ACC112 (cell line): ENCODE measurements around the gene CCDC178.

Experiments used
- H2AFZ ChIP-seq: fragments of 200-600 bp; sonication (generic); one replicate; pipeline ENCODE4 v1.6.0; 2017; ENCODE audit warnings: antibody characterized with exemption, low read length; ENCODE audit not compliant: unreplicated experiment
- H3K27ac ChIP-seq: fragments of 200-600 bp; sonication (generic); 2 replicates; pipeline ENCODE4 v1.5.1; 2014; ENCODE audit warnings: low read depth, mild to moderate bottlenecking, antibody characterized with exemption, low read length, moderate library complexity
- H3K27me3 ChIP-seq: fragments of 200-600 bp; sonication (generic); 2 replicates; pipeline ENCODE4 v1.6.1; 2014; ENCODE audit warnings: mild to moderate bottlenecking, antibody characterized with exemption, low read length, moderate library complexity, mixed read lengths; ENCODE audit not compliant: insufficient read depth
- H3K36me3 ChIP-seq: fragments of 200-600 bp; sonication (generic); 2 replicates; pipeline ENCODE4 v1.6.1; 2016; ENCODE audit warnings: mild to moderate bottlenecking, antibody characterized with exemption, low read length, moderate library complexity, mixed read lengths; ENCODE audit not compliant: insufficient read depth
- H3K4me1 ChIP-seq: fragments of 200-600 bp; sonication (generic); one replicate; pipeline ENCODE4 v1.6.1; 2016; ENCODE audit warnings: low read length, mixed read lengths; ENCODE audit not compliant: insufficient read depth, unreplicated experiment, control insufficient read depth
- H3K4me3 ChIP-seq: fragments of 200-600 bp; sonication (generic); 2 replicates; pipeline ENCODE4 v1.5.1; 2014; ENCODE audit warnings: mild to moderate bottlenecking, low read depth, low read length
- H3K79me2 ChIP-seq: fragments of 200-600 bp; sonication (generic); one replicate; pipeline ENCODE4 v1.6.0; 2016; ENCODE audit warnings: low read length; ENCODE audit not compliant: control insufficient read depth, unreplicated experiment, insufficient read depth

CCDC178 gene

DNA sequence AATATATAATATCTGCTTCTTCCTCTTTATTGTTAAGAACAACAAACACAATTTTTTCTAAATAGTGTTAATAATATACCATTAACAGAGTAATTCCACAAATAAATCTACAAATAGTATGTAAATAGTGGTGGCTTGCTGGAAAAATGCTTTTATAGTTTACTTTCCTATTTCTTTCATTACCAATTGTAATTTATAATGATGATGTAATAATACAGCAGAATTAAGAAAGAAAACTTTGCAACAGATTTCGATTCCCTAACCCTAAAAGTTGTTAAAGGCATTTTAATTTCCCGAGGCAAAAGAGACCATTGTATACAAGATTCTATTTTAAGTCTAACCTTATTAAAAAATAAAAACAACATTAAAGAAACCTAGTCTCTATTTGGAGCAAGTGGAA is 307.9 kb downstream of the CCDC178 start:
- H2AFZ ChIP-seq: no peak overlapping the region
- no peak overlapping the region for H3K27ac ChIP-seq
- H3K36me3 ChIP-seq: no peaks in the 10 kb centered on the region
- H3K79me2 ChIP-seq: no peaks in the 10 kb centered on the region
- 0 out of 2 replicates have a peak, but pooled peaks cover 3% of the 10 kb centered on the region for H3K27me3 ChIP-seq
- no peak overlapping the region for H3K4me3 ChIP-seq
- H3K4me1 ChIP-seq: no peaks in the 10 kb centered on the region

DNA sequence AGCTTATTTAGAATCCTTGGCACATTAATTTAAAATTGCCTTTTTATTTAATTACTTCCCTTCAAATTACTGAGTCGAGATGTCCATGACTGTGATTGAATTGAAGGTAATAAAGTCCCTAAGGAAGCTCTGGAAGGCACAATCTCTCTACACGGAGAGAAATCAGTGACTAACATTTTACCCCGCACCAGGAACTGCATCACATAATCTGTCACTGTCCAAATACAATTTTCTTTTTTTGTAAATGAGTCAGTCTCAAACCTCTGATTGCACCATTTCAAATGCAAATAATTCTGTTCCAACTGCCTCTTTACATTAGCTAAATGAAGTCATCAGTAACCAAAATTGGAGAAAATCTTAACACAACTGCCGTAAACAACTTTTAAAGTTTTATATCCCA is 311.9 kb downstream of the CCDC178 start:
- no peak overlapping the region for H2AFZ ChIP-seq
- no peak overlapping the region for H3K4me3 ChIP-seq
- H3K36me3 ChIP-seq: no peaks in the 10 kb centered on the region
- H3K27ac ChIP-seq: no peak overlapping the region
- H3K27me3 ChIP-seq: 0 out of 2 replicates have a peak, but pooled peaks cover 3% of the 10 kb centered on the region
- H3K79me2 ChIP-seq: no peaks in the 10 kb centered on the region
- no peaks in the 10 kb centered on the region for H3K4me1 ChIP-seq

DNA sequence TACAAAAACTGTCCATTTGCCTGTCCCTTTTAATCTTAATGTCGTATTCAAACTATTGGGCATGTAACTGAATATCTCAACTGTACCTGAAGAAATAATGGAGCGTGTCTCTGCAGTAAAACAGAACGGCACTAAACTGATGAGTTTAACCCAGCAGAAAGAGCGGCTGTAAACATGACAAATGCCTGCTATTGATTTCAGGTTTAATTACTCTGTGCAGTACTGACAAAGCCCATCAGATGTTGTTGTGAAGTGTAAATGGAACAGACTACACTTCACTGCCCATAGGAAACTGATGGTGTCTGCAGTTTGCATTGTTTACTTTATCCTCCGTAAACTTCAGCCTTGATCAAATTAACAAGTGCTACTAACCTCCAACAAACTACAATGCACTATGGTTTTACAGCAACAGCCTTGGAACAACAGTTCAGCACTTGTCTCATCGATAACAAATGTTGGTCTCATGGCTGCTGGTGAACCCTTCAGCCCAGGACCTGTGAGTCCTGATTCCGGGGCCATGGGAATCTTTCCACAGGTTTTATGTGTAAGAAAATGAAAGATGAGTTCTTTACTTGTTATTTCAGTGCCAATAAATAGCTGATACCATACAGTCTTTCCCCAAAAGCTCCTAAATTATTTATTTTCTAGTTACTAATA is 316.5 kb downstream of the CCDC178 start:
- Histone ChIP-seq H3K4me1 (no peaks in the 10 kb centered on the region), H3K36me3 (no peaks in the 10 kb centered on the region), H3K4me3 (no peak overlapping the region), H3K27ac (no peak overlapping the region), H2AFZ (no peak overlapping the region), H3K79me2 (no peaks in the 10 kb centered on the region), H3K27me3 (no peaks in the 10 kb centered on the region)

DNA sequence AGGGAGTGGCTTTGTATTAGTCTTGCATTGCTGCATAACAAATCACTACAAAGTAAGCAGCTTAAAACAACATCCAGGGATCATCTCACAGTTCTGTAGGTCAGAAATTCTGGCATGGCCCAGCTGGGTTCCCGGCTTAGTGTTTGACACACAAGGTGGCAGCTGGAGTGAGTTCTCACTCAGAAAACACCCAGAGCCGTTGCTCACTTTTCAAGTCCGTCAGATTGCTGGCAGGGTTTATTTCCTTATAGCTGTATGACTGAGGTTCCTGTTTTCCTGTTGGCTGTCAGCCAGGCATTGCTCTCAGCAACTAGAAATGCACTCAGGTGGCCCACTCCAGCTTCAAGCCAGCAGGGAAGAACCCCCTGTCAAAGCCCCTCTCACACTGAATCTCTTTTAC is 324.1 kb downstream of the CCDC178 start:
- Histone ChIP-seq H3K4me3 (no peak overlapping the region), H3K27ac (no peak overlapping the region), H3K4me1 (no peaks in the 10 kb centered on the region), H3K79me2 (no peaks in the 10 kb centered on the region), H2AFZ (no peak overlapping the region), H3K36me3 (no peaks in the 10 kb centered on the region), H3K27me3 (no peaks in the 10 kb centered on the region)

DNA sequence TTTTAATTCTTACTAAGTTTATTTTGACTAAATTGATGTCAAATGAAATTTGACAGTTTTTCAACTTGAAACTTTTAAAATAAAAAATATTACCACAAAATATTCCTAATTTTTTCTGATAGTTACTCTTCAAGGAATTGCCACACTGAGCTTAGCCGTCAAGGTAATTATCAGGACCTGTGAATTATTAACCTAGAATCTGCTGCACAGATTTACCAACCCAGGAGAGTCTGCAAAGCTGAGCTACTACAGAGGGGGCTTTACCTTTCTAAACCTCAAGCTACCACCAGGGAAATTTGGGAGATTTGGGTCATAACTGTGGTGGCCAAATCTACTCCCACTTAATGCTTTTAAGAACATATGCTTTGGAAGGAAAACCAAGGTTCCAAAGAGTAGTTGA is 324.6 kb downstream of the CCDC178 start:
- Histone ChIP-seq H3K27me3 (no peaks in the 10 kb centered on the region), H3K79me2 (no peaks in the 10 kb centered on the region), H3K27ac (no peak overlapping the region), H2AFZ (no peak overlapping the region), H3K36me3 (no peaks in the 10 kb centered on the region), H3K4me1 (no peaks in the 10 kb centered on the region), H3K4me3 (no peak overlapping the region)

DNA sequence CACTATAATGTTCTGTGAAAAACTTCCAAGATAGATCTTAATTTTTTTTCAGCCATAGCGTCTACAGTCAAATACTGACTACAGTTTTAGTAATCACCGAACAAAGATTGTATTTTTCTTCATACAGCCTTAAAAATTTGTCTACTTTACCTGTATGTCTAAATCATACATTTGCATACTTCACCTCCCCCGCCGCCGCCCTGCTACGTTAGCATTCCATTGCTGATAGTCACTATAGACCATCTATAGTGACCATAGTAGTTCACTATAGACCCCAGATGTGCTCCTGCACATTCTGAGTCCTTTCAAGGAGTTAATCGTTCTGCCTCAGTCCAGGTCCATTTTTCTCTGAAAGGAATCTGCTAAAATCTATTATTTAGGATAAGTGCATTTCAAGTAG is 325.0 kb downstream of the CCDC178 start:
- Histone ChIP-seq H3K27me3 (no peaks in the 10 kb centered on the region), H3K4me3 (no peak overlapping the region), H3K4me1 (no peaks in the 10 kb centered on the region), H3K36me3 (no peaks in the 10 kb centered on the region), H3K27ac (no peak overlapping the region), H3K79me2 (no peaks in the 10 kb centered on the region), H2AFZ (no peak overlapping the region)

DNA sequence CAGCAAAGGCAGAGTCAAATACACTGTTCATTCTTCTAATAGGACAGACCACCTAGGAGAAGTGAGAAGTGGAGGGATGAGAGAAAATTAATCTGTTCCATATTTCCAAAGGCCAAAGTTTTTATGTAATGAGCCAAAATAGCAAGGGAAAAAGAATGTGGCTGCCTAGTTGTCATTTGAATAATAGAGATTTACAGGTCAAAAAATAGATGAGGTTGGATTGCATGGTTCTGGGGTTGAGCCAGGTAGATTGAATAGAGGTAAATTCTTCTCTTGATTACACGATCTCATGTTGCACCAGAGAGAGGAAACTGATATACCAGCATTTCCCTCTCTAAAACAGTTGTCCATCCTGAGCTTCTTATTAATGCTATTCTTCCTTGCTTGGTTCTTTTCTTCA is 325.8 kb downstream of the CCDC178 start:
- Histone ChIP-seq H2AFZ (no peak overlapping the region), H3K27ac (no peak overlapping the region), H3K79me2 (no peaks in the 10 kb centered on the region), H3K27me3 (no peaks in the 10 kb centered on the region), H3K4me3 (no peak overlapping the region), H3K4me1 (no peaks in the 10 kb centered on the region), H3K36me3 (no peaks in the 10 kb centered on the region)

DNA sequence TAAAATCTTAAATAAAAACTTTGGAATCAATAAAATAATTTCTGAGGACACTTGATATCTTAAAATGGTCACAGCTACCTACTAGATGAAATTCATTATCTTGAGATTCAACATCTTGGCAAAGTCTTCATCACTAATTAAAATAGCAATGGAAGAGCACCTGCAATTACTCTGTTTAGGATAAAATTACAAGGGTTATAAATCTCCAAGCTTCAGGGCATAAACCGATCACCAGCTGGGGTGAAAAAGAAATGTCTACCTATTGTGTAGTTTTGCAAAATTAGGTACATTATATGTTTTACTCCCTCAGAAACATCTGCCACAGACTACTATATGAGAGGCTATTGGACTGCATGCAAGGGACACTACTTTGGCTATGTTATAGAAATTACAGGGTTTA is 327.1 kb downstream of the CCDC178 start:
- H3K79me2 ChIP-seq: no peaks in the 10 kb centered on the region

DNA sequence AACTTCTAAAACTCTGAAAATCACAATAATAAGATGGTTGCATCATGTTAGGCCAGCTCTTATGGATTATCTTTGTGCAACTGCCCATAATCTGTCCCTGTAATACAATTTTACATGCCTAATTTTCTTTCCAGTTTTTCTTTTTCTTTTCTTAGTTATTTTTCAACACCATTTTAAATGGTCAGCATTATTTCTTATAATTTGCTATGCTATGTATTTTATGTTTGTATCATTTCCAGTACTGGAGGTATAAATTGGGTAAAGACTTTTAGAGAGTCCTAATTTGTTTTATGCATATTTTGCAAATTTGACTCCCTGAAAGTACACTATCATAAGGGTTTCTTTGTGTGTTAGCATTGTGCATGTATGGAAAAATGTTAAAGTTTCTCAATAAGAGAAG is 333.0 kb downstream of the CCDC178 start:
- Histone ChIP-seq H3K4me1 (no peaks in the 10 kb centered on the region), H3K27ac (no peak overlapping the region), H3K4me3 (no peak overlapping the region), H2AFZ (no peak overlapping the region), H3K36me3 (no peaks in the 10 kb centered on the region), H3K79me2 (no peaks in the 10 kb centered on the region), H3K27me3 (no peaks in the 10 kb centered on the region)

More for the DNA sequence above, 327.1 kb downstream of the CCDC178 start:
- Histone ChIP-seq H3K4me1 (no peaks in the 10 kb centered on the region), H3K27me3 (no peaks in the 10 kb centered on the region), H3K36me3 (no peaks in the 10 kb centered on the region), H2AFZ (no peak overlapping the region), H3K27ac (no peak overlapping the region), H3K4me3 (no peak overlapping the region)

DNA sequence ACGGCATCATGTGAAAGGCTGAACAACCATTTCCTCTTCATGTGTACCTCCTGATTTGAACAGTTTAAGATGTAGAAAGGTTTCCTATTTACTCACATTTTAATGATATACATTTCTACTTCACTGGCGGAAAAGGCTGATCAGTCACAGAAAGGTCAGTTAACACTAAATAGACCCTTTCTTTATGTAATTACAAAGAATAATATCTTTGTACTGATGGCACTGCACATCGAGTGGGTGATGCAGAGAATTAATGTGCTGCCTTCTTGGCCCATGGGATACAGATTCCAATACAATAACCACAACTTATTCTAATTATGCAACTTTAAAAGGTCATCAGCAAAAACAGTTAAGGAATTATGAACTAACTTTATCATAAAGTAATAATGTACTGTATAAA is 339.2 kb downstream of the CCDC178 start:
- Histone ChIP-seq H3K36me3 (no peaks in the 10 kb centered on the region), H2AFZ (no peak overlapping the region), H3K27ac (no peak overlapping the region), H3K27me3 (no peaks in the 10 kb centered on the region), H3K4me1 (no peaks in the 10 kb centered on the region), H3K79me2 (no peaks in the 10 kb centered on the region), H3K4me3 (no peak overlapping the region)

DNA sequence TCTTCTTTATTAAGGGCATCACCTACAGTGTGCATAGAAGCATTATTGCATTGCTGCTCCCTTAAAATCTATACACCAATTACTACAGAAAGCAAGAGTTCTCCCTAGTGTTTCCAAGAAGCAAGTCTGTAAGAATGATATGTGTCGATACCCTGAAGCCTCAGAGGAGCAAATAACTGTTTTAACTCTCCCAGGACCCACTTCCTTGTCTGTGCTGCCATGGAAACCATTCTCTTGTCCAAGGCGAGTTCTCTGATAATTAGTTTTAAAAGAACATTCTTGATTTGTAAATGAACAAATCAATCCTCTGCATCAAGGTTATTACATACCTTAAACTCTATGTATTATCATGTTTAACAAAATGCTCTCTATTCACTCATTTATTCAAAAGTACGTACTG is 340.9 kb downstream of the CCDC178 start:
- H3K36me3 ChIP-seq: no peaks in the 10 kb centered on the region

More for the DNA sequence above, 340.9 kb downstream of the CCDC178 start:
- Histone ChIP-seq H2AFZ (no peak overlapping the region), H3K27ac (no peak overlapping the region), H3K4me1 (no peaks in the 10 kb centered on the region), H3K79me2 (no peaks in the 10 kb centered on the region), H3K4me3 (no peak overlapping the region), H3K27me3 (no peaks in the 10 kb centered on the region)
